CD14-positive monocyte (primary cell): ENCODE results near the gene CDH12. TPM values are rescaled to one million over a fixed set of nuclear protein-coding genes. Genes with fewer than 3 reads are reported as not detected.

Experiments used
- DNase-seq, 3 donors: peaks; one replicate each; pipeline ENCODE4 v3.0.0-alpha.2; 2011 to 2022
- H2AFZ ChIP-seq: 2 replicates; pipeline ENCODE4 v1.6.0; 2012; ENCODE audit warnings: mild to moderate bottlenecking, low read depth, low read length, inconsistent platforms; ENCODE audit not compliant: insufficient read depth, poor library complexity, severe bottlenecking
- H3K27ac ChIP-seq, 2 donors: 1 replicate in 1 of 2; 2 replicates in 1 of 2; pipeline ENCODE4 v1.5.1; 2012 to 2013; ENCODE audit warnings: low read length in 2 of 2, control low read depth in 1 of 2, inconsistent platforms in 1 of 2, low read depth in 1 of 2, mild to moderate bottlenecking in 1 of 2
- H3K27me3 ChIP-seq, 2 donors: one replicate each; pipeline versions ENCODE4 v1.6.0 to v1.6.1; 2011 to 2013; ENCODE audit warnings: low read length in 2 of 2; ENCODE audit not compliant: control insufficient read depth in 2 of 2, insufficient read depth in 2 of 2
- H3K36me3 ChIP-seq, 2 donors: replicated peaks in 1 of 2; 1 replicate in 1 of 2; 2 replicates in 1 of 2; pipeline versions ENCODE4 v1.5.1 to v1.6.1; 2012 to 2013; ENCODE audit warnings: low read length in 2 of 2, control low read depth in 1 of 2, inconsistent platforms in 1 of 2, mild to moderate bottlenecking in 1 of 2; ENCODE audit not compliant: insufficient read depth in 2 of 2, control insufficient read depth in 1 of 2
- H3K4me1 ChIP-seq, 2 donors: 1 replicate in 1 of 2; 2 replicates in 1 of 2; pipeline versions ENCODE4 v1.5.1 to v1.6.1; 2012 to 2013; ENCODE audit warnings: low read length in 2 of 2, control low read depth in 1 of 2, inconsistent platforms in 1 of 2, mild to moderate bottlenecking in 1 of 2, moderate library complexity in 1 of 2; ENCODE audit not compliant: insufficient read depth in 2 of 2, control insufficient read depth in 1 of 2
- H3K4me2 ChIP-seq: replicated peaks from 2 replicates; pipeline ENCODE3; 2012; ENCODE audit warnings: low read length, moderate library complexity, mild to moderate bottlenecking; ENCODE audit not compliant: poor library complexity, severe bottlenecking; ENCODE audit errors: extremely low read depth
- H3K4me3 ChIP-seq, 3 experiments: fragments of 200-600 bp in 1 of 3; sonication (generic) in 1 of 3; replicated peaks in 1 of 3; 1 replicate in 2 of 3; 2 replicates in 1 of 3; pipeline ENCODE4 v1.5.1; 2011 to 2013; ENCODE audit warnings: low read length in 3 of 3, mild to moderate bottlenecking in 3 of 3, control low read depth in 2 of 3, low read depth in 2 of 3, inconsistent platforms in 1 of 3, moderate library complexity in 1 of 3
- H3K79me2 ChIP-seq: 2 replicates; pipeline ENCODE4 v1.6.0; 2012; ENCODE audit warnings: mild to moderate bottlenecking, control low read depth, inconsistent platforms, low read length, moderate library complexity; ENCODE audit not compliant: insufficient read depth
- H3K9ac ChIP-seq: 2 replicates; pipeline ENCODE4 v1.6.0; 2017; ENCODE audit warnings: low read length, mild to moderate bottlenecking; ENCODE audit not compliant: insufficient read depth, poor library complexity, severe bottlenecking
- H3K9me3 ChIP-seq, 2 donors: replicated peaks in 1 of 2; 1 replicate in 1 of 2; 2 replicates in 1 of 2; pipeline versions ENCODE4 v1.5.1 to v1.6.1; 2012 to 2013; ENCODE audit warnings: low read length in 2 of 2, control low read depth in 1 of 2; ENCODE audit not compliant: control insufficient read depth in 1 of 2, insufficient read depth in 1 of 2
- H4K20me1 ChIP-seq: 2 replicates; pipeline ENCODE4 v1.6.0; 2012; ENCODE audit warnings: mild to moderate bottlenecking, low read length, control low read depth, moderate library complexity; ENCODE audit not compliant: insufficient read depth
- H3K27ac Mint-ChIP-seq, 7 donors: one replicate each; pipeline ENCODE4 v1.8.0; 2020; ENCODE audit warnings: mild to moderate bottlenecking in 7 of 7, mixed read lengths in 7 of 7, moderate library complexity in 6 of 7, inconsistent platforms in 2 of 7
- H3K27me3 Mint-ChIP-seq, 3 donors: one replicate each; pipeline ENCODE4 v1.8.0; 2021 to 2022; ENCODE audit warnings: low read depth in 3 of 3, mild to moderate bottlenecking in 3 of 3, mixed read lengths in 3 of 3, moderate library complexity in 3 of 3, inconsistent platforms in 1 of 3
- H3K36me3 Mint-ChIP-seq, 2 donors: one replicate each; pipeline ENCODE4 v1.8.0; 2020; ENCODE audit warnings: mixed read lengths in 2 of 2, inconsistent platforms in 1 of 2, mild to moderate bottlenecking in 1 of 2
- H3K4me1 Mint-ChIP-seq: one replicate; pipeline ENCODE4 v1.8.0; 2020; ENCODE audit warnings: mild to moderate bottlenecking, mixed read lengths
- H3K4me3 Mint-ChIP-seq, 2 donors: one replicate each; pipeline ENCODE4 v1.8.0; 2020; ENCODE audit warnings: mild to moderate bottlenecking in 2 of 2, mixed read lengths in 2 of 2, moderate library complexity in 1 of 2
- H3K9me3 Mint-ChIP-seq, 7 donors: one replicate each; pipeline ENCODE4 v1.8.0; 2020 to 2022; ENCODE audit warnings: mixed read lengths in 7 of 7, mild to moderate bottlenecking in 6 of 7, moderate library complexity in 6 of 7, inconsistent platforms in 2 of 7
- WGBS: methylation state at CpG from one replicate; pipeline ENCODE4 v1.1.5; 2013; ENCODE audit warnings: missing lambda C conversion rate; ENCODE audit not compliant: insufficient coverage; 5-methylcytosine and 5-hydroxymethylcytosine counted together
- intact Hi-C, 2 donors: fragments of 100-400 bp; cut with micrococcal nuclease; formaldehyde crosslinking; loops; one replicate each; pipeline versions ENCODE4 v1.15.0 to v1.15.1; 2023
- polyA plus RNA-seq, 3 donors: library from polyadenylated mRNA; depleted of rRNA in 1 of 3; unstranded in 2 of 3; stranded (reverse) in 1 of 3; fragments of 300-500 nt in 2 of 3; fragments of >200 nt in 1 of 3; fragmentation: Illumina TruSeq in 2 of 3; gene quantifications; 1 replicate in 2 of 3; 2 replicates in 1 of 3; pipeline ENCODE4 v1.2.3, GENCODE V29; 2012 to 2021
- TF ChIP-seq, protein P1 (sequence below): fragments of 200-600 bp; IDR thresholded peaks from one replicate; pipeline ENCODE4 v1.8.0; 2022; ENCODE audit warnings: antibody characterized with exemption, mild to moderate bottlenecking

The CDH12 gene
- polyA plus RNA-seq, 3 donors = not detected

GRCh38 chr5:22539762-22540161 lies 313.4 kb downstream of the CDH12 start:
- Histone ChIP-seq H3K27ac (no peak overlapping the region), H3K4me1 (no peaks in the 10 kb centered on the region), H3K4me3 (no peak overlapping the region), H4K20me1 (no peaks in the 10 kb centered on the region), H3K4me2 (no peak overlapping the region), H3K27me3 (no peaks in the 10 kb centered on the region), H3K36me3 (no peaks in the 10 kb centered on the region), H3K79me2 (no peaks in the 10 kb centered on the region), H2AFZ (no peak overlapping the region), H3K9ac (no peak overlapping the region), H3K9me3 (no peaks in the 10 kb centered on the region)
- TF ChIP-seq, protein P1, sequence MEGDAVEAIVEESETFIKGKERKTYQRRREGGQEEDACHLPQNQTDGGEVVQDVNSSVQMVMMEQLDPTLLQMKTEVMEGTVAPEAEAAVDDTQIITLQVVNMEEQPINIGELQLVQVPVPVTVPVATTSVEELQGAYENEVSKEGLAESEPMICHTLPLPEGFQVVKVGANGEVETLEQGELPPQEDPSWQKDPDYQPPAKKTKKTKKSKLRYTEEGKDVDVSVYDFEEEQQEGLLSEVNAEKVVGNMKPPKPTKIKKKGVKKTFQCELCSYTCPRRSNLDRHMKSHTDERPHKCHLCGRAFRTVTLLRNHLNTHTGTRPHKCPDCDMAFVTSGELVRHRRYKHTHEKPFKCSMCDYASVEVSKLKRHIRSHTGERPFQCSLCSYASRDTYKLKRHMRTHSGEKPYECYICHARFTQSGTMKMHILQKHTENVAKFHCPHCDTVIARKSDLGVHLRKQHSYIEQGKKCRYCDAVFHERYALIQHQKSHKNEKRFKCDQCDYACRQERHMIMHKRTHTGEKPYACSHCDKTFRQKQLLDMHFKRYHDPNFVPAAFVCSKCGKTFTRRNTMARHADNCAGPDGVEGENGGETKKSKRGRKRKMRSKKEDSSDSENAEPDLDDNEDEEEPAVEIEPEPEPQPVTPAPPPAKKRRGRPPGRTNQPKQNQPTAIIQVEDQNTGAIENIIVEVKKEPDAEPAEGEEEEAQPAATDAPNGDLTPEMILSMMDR = no peak
- no peaks in the 10 kb centered on the region for H3K36me3 Mint-ChIP-seq
- 100% methylated on average over 1 of the region's 1 CpG for WGBS
- peaks cover 0 to 9% (median 0%) of the 10 kb centered on the region in 7 donors for H3K9me3 Mint-ChIP-seq
- H3K4me3 Mint-ChIP-seq = no peak overlapping the region
- H3K27me3 Mint-ChIP-seq = no peaks in the 10 kb centered on the region
- H3K27ac Mint-ChIP-seq = no peak overlapping the region
- DNase-seq = no peak
- no peaks in the 10 kb centered on the region for H3K4me1 Mint-ChIP-seq
- intact Hi-C loops = no loop called here

DNA sequence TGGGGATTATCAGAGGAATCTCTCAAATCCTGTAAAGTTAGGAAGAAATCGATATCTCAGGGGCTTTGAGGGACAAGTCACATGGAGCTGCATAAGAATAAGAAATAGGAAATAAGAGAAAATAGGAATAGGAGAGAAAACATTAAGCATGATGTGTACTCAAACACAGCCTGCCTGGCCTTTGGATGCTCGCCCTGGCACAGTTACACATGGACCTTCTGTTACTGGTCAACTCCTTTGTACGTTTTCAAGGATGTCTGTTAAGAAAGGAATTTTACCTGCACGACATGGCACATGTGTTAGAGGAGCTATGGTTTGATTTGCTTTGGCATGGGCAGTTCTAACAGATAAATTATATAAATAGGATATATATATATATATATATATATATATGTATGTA lies 321.2 kb downstream of the CDH12 start:
- H3K9me3 ChIP-seq = no peaks in the 10 kb centered on the region
- no peak overlapping the region for H2AFZ ChIP-seq
- H3K27me3 Mint-ChIP-seq = no peaks in the 10 kb centered on the region
- H3K27me3 ChIP-seq = no peaks in the 10 kb centered on the region
- H3K4me3 Mint-ChIP-seq = no peak overlapping the region
- H4K20me1 ChIP-seq = no peaks in the 10 kb centered on the region
- no peak overlapping the region for H3K9ac ChIP-seq
- H3K9me3 Mint-ChIP-seq = peaks cover 0 to 8% (median 0%) of the 10 kb centered on the region in 7 donors
- no peak overlapping the region for H3K27ac ChIP-seq
- no peaks in the 10 kb centered on the region for H3K79me2 ChIP-seq
- no peaks in the 10 kb centered on the region for H3K4me1 ChIP-seq
- intact Hi-C loops = no loop called here
- H3K27ac Mint-ChIP-seq = no peak overlapping the region
- H3K4me2 ChIP-seq = no peak overlapping the region
- 71% methylated on average over 1 of the region's 4 CpGs for WGBS
- H3K36me3 ChIP-seq = no peaks in the 10 kb centered on the region
- no peaks in the 10 kb centered on the region for H3K4me1 Mint-ChIP-seq
- TF ChIP-seq, protein P1 = no peak
- DNase-seq = no peak
- H3K4me3 ChIP-seq = no peak overlapping the region
- no peaks in the 10 kb centered on the region for H3K36me3 Mint-ChIP-seq
